NOMO-1 treated with dmso at 0.1 percent for 144 hours (cell line): Measurements from ENCODE around the gene TAX1BP3.

ENCODE experiments used
- DNase-seq: peaks from one replicate; lab custom pipeline; 2025; ENCODE audit not compliant: unreplicated experiment; lab: John Stamatoyannopoulos, UW

TAX1BP3 gene

GRCh38 chr17:3688852-3689261, 20.5 kb upstream of the TAX1BP3 start:
- DNase-seq = no peak

GRCh38 chr17:3688027-3688553, 19.7 kb upstream of the TAX1BP3 start:
- no peak for DNase-seq

GRCh38 chr17:3685174-3685573, 16.8 kb upstream of the TAX1BP3 start:
- DNase-seq = no peak

- DNase-seq = no peak
Observed at GRCh38 chr17:3683054-3683511, 14.7 kb upstream of the TAX1BP3 start.

- DNase-seq = no peak
Observed at GRCh38 chr17:3682033-3682432, 13.7 kb upstream of the TAX1BP3 start.

GRCh38 chr17:3681565-3681964, 13.2 kb upstream of the TAX1BP3 start:
- DNase-seq = no peak

- DNase-seq = no peak
Observed at GRCh38 chr17:3681057-3681456, 12.7 kb upstream of the TAX1BP3 start.

- DNase-seq = no peak
Observed at GRCh38 chr17:3679531-3680126, 11.3 kb upstream of the TAX1BP3 start.

GRCh38 chr17:3678821-3679530, 10.6 kb upstream of the TAX1BP3 start:
- DNase-seq = no peak

- DNase-seq = no peak
Observed at GRCh38 chr17:3678095-3678820, 9.9 kb upstream of the TAX1BP3 start.

- no peak for DNase-seq
Observed at GRCh38 chr17:3675886-3676285, 7.5 kb upstream of the TAX1BP3 start.

- DNase-seq = no peak
Observed at GRCh38 chr17:3672571-3672970, 4.2 kb upstream of the TAX1BP3 start.

GRCh38 chr17:3669548-3669947, 1.2 kb upstream of the TAX1BP3 start:
- DNase-seq = no peak

- no peak for DNase-seq
Observed at GRCh38 chr17:3669085-3669347, 638 bp upstream of the TAX1BP3 start.

GRCh38 chr17:3667366-3668278, 756 bp downstream of the TAX1BP3 start:
- DNase-seq = no peak

- DNase-seq = no peak
Observed at GRCh38 chr17:3666516-3666915, 1.9 kb downstream of the TAX1BP3 start.

GRCh38 chr17:3665834-3666233, 2.5 kb downstream of the TAX1BP3 start:
- no peak for DNase-seq

- no peak for DNase-seq
Observed at GRCh38 chr17:3663102-3664011, 5.0 kb downstream of the TAX1BP3 start.

- no peak for DNase-seq
Observed at GRCh38 chr17:3660311-3660891, 8.0 kb downstream of the TAX1BP3 start.
